ENCODE results near the gene ZBTB1.
"Not testable (repeated sequence)": the region's sequence is repeated elsewhere in the genome, so short reads cannot be mapped to it uniquely, and the experiment has no call there.

The ZBTB1 gene

DNA sequence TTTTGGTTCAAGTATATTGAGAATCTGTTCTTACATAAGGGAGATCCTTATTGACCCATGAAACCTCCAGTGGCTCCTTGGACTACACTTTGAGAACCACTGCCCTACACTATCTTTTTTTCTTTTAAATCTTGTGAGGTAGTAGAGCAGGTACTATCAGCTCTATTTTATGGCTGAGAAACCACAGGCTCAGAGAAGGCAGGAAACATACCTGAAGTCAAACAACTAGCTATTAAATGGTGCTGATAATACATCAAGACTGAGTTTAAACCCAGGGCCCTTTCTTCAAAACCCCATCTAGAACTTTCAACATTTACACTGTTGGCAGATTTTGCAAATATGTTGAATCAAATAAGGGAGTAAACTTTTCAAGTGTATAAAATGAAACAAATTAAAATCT, 7.8 kb upstream of the ZBTB1 start:
- no peak for DNase-seq (ENCODE audit: low read depth, low spot score)

DNA sequence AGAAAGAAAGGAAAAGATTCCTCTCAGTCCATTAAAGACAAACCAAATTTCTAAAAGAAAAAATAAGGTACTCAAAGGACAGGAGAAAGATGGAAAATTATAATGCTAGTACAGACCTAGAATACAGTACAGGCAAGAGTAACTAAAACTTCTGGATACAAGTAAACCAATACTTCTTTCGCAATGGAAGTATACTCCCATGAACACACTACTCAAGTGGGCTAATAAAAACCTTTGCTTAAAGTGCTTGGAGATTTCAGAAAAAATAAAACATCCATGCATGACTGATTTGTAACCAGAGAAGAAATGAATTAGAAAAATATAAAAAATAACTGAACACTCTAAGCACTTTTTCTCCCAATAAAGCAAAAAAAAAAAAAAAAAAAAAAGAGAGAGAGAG, 4.5 kb upstream of the ZBTB1 start:
- no peak for DNase-seq (ENCODE audit: low read depth, low spot score)

- no peak for DNase-seq (ENCODE audit: low read depth, low spot score)
Measured at GRCh38 chr14:64501411-64502171, 3.0 kb upstream of the ZBTB1 start.

GRCh38 chr14:64502456-64502855, 2.1 kb upstream of the ZBTB1 start:
- no peak for DNase-seq (ENCODE audit: low read depth, low spot score)

GRCh38 chr14:64502887-64503433, 1.6 kb upstream of the ZBTB1 start:
- no peak for DNase-seq (ENCODE audit: low read depth, low spot score)

- DNase-seq (ENCODE audit: low read depth, low spot score), result peak; percentile 82
Measured at GRCh38 chr14:64503434-64504309, 898 bp upstream of the ZBTB1 start, which contains the start of gene ZBTB25. Gene ZBTB25 (minus strand): TSS chr14:64503838. CDS start chr14:64490533, 13,305 bp downstream.

GRCh38 chr14:64504897-64505794, 576 bp downstream of the ZBTB1 start:
- peak; percentile 54 for DNase-seq (ENCODE audit: low read depth, low spot score)

GRCh38 chr14:64506721-64507120, 2.2 kb downstream of the ZBTB1 start:
- no peak for DNase-seq (ENCODE audit: low read depth, low spot score)

DNA sequence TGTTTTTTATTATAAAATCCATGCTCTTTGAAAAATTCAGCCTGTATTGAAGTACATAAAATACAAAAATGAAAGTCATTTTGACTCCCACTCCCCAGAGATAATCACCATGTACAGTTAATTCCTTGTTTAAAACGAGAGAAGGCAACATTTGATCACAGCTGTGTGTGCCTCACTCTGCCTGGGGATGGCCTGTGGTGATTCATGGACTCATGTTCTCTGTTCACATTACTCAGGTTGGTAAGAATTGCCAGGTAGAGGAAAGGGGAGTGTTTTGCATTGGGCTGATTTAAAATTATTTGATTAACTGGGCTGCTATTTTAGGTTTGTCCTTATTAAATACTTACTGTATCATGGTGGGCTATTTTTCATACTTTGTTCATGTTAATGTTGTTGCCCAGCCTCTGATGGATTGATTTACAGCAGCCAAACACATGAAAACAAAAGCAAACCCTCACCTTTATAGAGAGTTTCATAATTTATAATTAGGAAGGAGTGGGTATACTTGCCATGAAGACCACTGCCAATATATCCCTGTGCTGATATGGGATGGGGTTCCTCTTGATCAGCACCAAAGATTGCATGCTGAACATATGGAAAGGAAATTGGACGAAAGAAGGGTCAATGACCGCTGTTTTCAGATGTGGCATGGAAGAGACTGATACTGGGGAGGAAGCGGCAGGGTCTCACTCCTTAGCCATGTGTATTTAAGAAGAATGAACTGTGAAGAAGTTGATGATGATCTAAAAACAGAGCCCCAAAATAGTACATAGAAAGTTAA, 3.0 kb downstream of the ZBTB1 start:
- no peak for DNase-seq (ENCODE audit: low read depth, low spot score)

DNA sequence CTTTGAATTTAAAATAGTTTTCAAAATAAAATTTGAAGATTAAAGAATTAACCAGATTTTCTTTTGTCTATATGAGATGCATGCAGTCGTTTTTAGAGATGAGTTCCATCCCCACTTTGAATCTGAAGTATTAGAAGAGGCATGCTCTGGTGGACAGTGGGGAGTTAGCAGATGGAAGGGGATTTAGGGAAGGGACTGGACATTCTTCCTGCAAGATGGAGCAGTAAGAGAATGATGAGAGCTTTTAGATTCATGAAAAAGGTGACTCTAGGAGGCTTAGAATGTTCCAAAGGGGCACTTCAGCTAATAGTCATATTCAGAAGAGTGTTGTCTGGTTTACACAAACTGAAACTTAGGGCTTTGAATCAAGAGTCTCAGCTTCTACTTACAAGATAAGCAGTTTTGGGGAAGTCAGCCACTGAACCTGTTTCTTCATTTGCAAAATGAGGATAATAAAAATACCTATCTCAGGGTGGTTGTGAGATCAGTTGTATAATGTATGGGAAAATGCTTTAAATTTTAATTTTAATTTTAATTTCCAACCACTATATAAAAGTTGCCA, 3.7 kb downstream of the ZBTB1 start:
- no peak for DNase-seq (ENCODE audit: low read depth, low spot score)

DNA sequence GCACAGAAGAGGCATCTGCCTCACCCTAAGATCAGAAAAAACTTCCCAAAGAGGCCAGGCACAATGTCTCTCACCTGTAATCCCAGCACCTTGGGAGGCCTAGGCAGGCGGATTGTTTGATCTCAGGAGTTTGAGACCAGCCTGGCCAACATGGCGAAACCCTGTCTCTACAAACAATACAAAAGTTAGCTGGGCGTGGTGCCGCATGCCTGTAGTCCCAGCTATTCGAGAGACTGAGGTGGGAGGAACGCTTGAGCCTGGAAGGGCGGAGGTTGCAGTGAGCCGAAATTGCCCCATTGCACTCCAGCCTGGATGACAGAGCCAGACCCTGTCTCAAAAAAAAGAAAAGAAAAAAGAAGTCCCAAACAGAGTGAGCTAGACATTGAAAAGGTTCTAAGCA, 4.5 kb downstream of the ZBTB1 start:
- no peak for DNase-seq (ENCODE audit: low read depth, low spot score)

- DNase-seq (ENCODE audit: low read depth, low spot score), result peak; percentile 40
Measured at GRCh38 chr14:64510825-64511671, 6.5 kb downstream of the ZBTB1 start.

- DNase-seq (ENCODE audit: low read depth, low spot score), result no peak
Measured at GRCh38 chr14:64513271-64513670, 8.7 kb downstream of the ZBTB1 start.

DNA sequence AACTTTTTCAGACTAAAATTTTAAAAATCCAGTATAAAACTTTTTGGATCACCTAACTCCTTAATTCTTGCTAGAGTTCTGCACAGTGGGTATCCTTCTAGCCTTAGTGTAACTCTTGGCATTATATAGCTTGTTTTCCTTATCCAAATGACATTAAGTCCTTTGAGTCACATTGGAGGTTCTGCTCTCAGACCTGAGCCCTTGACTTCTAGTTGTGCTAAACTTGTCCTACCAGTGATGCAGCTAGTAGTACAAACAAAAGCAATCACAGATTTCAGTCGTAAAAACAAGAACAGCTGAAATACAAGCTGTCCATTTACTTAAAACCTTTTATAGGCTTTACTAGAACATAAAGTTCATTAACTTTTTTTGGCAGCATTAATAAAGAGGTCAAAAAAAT, 10.5 kb downstream of the ZBTB1 start:
- no peak for DNase-seq (ENCODE audit: low read depth, low spot score)

DNA sequence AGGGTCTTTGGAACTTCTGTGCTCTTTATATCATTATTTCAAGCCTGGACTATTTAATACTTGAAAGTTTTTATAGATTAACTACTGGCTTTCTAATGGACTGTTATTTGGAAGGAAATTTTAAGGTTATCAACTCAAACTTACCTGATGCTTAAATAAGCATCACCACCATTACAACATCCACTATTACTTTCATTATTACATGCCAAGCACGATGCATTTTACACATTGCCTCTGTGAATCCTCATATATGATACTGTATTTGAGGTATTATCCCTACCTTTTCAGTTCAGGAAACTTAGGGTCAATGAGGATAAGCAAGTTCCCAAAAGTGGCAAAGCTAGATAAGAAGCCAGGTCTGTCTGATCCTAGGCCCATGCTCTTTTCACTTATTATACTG, 12.4 kb downstream of the ZBTB1 start:
- DNase-seq (ENCODE audit: low read depth, low spot score), result no peak

DNA sequence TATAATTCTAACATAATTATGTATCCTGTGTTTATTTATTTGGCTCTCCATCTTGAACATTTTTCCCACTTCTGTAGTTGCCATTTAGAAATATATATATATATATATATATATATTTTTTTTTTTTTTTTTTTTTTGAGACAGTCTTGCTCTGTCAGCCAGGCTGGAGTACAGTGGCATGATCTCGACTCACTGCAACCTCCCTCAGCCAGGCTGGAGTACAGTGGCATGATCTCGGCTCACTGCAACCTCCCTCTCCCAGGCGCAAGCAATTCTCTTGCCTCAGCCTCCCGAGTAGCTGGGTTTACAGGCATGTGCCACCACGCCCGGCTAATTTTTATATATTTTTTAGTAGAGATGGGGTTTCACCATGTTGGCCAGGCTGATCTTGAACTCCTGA, 13.1 kb downstream of the ZBTB1 start:
- not testable (repeated sequence) for DNase-seq (ENCODE audit: low read depth, low spot score)

DNA sequence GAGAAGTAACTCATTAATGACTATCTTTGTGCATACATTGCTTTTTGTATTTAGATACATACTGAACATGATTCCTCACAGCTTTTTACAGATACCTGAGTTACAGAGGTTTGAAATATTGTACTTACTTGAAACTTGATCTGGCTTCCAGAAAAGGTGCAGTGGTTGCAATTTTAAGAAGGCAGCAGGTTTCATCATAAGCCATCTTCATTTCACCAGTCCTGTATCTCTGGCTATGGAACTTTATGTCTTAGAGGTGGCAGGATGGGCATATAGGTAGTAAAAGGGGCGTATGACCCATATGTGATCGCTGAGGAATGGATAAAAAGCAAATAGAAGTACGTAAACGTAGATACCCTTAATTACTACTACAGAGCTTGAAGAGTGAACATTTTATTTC, 13.7 kb downstream of the ZBTB1 start:
- no peak for DNase-seq (ENCODE audit: low read depth, low spot score)

GRCh38 chr14:64520699-64521098, 16.1 kb downstream of the ZBTB1 start:
- DNase-seq (ENCODE audit: low read depth, low spot score), result no peak

DNA sequence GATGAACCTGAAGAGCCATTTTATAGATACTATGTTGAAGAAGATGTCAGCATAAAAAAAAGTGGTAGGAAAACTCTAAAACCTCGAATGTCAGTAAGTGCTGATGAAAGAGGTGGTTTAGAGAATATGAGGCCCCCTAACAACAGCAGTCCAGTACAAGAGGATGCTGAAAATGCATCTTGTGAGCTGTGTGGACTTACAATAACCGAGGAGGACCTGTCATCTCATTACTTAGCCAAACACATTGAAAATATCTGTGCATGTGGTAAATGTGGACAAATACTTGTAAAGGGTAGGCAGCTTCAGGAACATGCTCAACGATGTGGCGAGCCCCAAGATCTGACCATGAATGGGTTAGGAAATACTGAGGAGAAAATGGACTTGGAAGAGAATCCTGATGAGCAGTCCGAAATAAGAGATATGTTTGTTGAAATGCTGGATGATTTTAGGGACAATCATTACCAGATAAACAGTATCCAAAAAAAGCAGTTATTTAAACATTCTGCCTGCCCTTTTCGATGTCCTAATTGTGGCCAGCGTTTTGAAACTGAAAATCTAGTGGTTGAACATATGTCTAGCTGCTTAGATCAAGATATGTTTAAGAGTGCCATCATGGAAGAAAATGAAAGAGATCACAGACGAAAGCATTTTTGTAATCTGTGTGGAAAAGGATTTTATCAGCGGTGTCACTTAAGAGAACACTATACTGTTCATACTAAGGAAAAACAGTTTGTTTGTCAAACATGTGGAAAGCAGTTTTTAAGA, 18.2 kb downstream of the ZBTB1 start:
- DNase-seq (ENCODE audit: low read depth, low spot score), result no peak
